Measurements from ENCODE around the gene NDST4. TPM values are rescaled to one million over a fixed set of nuclear protein-coding genes. Genes with fewer than 3 reads are reported as not detected.

The NDST4 gene
- total RNA-seq, 1 experiment from 2014 or later = not detected

- CTCF ChIA-PET = no interaction called here
- no peaks in the 10 kb centered on the region for H3K79me2 ChIP-seq (ENCODE audit: insufficient read depth, low read length)
- no peaks in the 10 kb centered on the region for H4K20me1 ChIP-seq (ENCODE audit: insufficient read depth)
- POLR2A ChIA-PET = no interaction called here
- H3K4me2 ChIP-seq (ENCODE audit: low read length) = no peak overlapping the region
- ATAC-seq (no peak), DNase-seq (ENCODE audit: low read depth, low spot score) (no peak)
- TF ChIP-seq EZH2 (IDR thresholded peaks at IDR 0.05) = no peak
- RAD21 ChIA-PET (ENCODE audit: low non-redundant PET in 1 of 2, low total read pairs in 2 of 2, uncharacterized antibody in 2 of 2, unreplicated experiment in 2 of 2) = no interaction called here
- no peak overlapping the region for H3K4me3 ChIP-seq (replicated peaks in 1 of 2; ENCODE audit: low read depth in 1 of 2, low read length in 2 of 2)
- intact Hi-C loops (cut with micrococcal nuclease) = no loop called here
- H3K36me3 ChIP-seq (ENCODE audit: control insufficient read depth in 1 of 2, insufficient read depth in 2 of 2, low read length in 2 of 2) = no peaks in the 10 kb centered on the region
- no TSS peak for BruUV-seq (replicated peaks)
- H3K9me2 ChIP-seq (ENCODE audit: insufficient read depth) = no peaks in the 10 kb centered on the region
- no peak overlapping the region for H3K27ac ChIP-seq (ENCODE audit: low read depth, low read length)
- no peaks in the 10 kb centered on the region for H3K9me3 ChIP-seq (ENCODE audit: control insufficient read depth in 1 of 2, insufficient read depth in 1 of 2, low read depth in 1 of 2, low read length in 2 of 2)
- H3K9ac ChIP-seq (ENCODE audit: low read length) = no peak overlapping the region
- H3K27me3 ChIP-seq (ENCODE audit: insufficient read depth, low read length) = no peaks in the 10 kb centered on the region
- H2AFZ ChIP-seq (ENCODE audit: low read depth, low read length, poor library complexity, severe bottlenecking) = no peak overlapping the region
- no peaks in the 10 kb centered on the region for H3K4me1 ChIP-seq (ENCODE audit: control insufficient read depth in 1 of 2, insufficient read depth in 2 of 2, low read length in 2 of 2)
Observed at GRCh38 chr4:115108850-115109249, 4.6 kb downstream of the NDST4 start.

- H3K4me3 ChIP-seq (replicated peaks in 1 of 2; ENCODE audit: low read depth in 1 of 2, low read length in 2 of 2) = no peak overlapping the region
- intact Hi-C loops (cut with micrococcal nuclease) = no loop called here
- H3K36me3 ChIP-seq (ENCODE audit: control insufficient read depth in 1 of 2, insufficient read depth in 2 of 2, low read length in 2 of 2) = no peaks in the 10 kb centered on the region
- BruUV-seq (replicated peaks) = no TSS peak
- TF ChIP-seq CBX3 (IDR thresholded peaks at IDR 0.05; ENCODE audit: low read depth) = no peak
- TF ChIP-seq EGR1 (IDR thresholded peaks at IDR 0.05; ENCODE audit: low read depth) = no peak
- no peak for TF ChIP-seq MAX (IDR thresholded peaks at IDR 0.05)
- no peak for TF ChIP-seq SP1 (IDR thresholded peaks at IDR 0.05; ENCODE audit: low read depth)
- TF ChIP-seq REST (IDR thresholded peaks at IDR 0.05; ENCODE audit: low read depth) = no peak
- TF ChIP-seq POLR2AphosphoS5 (IDR thresholded peaks at IDR 0.05; ENCODE audit: low read depth, low read length) = no peak
- no peak for TF ChIP-seq CEBPB (IDR thresholded peaks at IDR 0.05; ENCODE audit: low read depth)
- TF ChIP-seq ZFX (IDR thresholded peaks at IDR 0.05) = no peak
- no peak for TF ChIP-seq JUND (IDR thresholded peaks at IDR 0.05)
- no peak for TF ChIP-seq FOSL1 (IDR thresholded peaks at IDR 0.05; ENCODE audit: low read depth)
- no peak for TF ChIP-seq CTCF (IDR thresholded peaks at IDR 0.05 in 2 of 3, conservative IDR thresholded peaks at IDR 0.05 in 1 of 3; ENCODE audit: borderline replicate concordance in 1 of 3, insufficient read depth in 1 of 3, low read depth in 2 of 3, low read length in 2 of 3)
- TF ChIP-seq ZNF274 (IDR thresholded peaks at IDR 0.05; ENCODE audit: low read depth, low read length) = no peak
- no peak for TF ChIP-seq ELF1 (IDR thresholded peaks at IDR 0.05; ENCODE audit: borderline replicate concordance, low read depth)
- TF ChIP-seq EZH2 (IDR thresholded peaks at IDR 0.05) = no peak
- TF ChIP-seq YY1 (IDR thresholded peaks at IDR 0.05; ENCODE audit: extremely low read depth, insufficient replicate concordance, low read depth, low read length) = no peak
- no peak overlapping the region for H3K27ac ChIP-seq (ENCODE audit: low read depth, low read length)
- H2AFZ ChIP-seq (ENCODE audit: low read depth, low read length, poor library complexity, severe bottlenecking) = no peak overlapping the region
- H3K9me2 ChIP-seq (ENCODE audit: insufficient read depth) = no peaks in the 10 kb centered on the region
- ATAC-seq = no peak
- RAD21 ChIA-PET (ENCODE audit: low non-redundant PET in 1 of 2, low total read pairs in 2 of 2, uncharacterized antibody in 2 of 2, unreplicated experiment in 2 of 2) = no interaction called here
- H3K27me3 ChIP-seq (ENCODE audit: insufficient read depth, low read length) = no peaks in the 10 kb centered on the region
- H3K9ac ChIP-seq (ENCODE audit: low read length) = no peak overlapping the region
- DNase-seq (ENCODE audit: low read depth, low spot score) = no peak
- H3K4me1 ChIP-seq (ENCODE audit: control insufficient read depth in 1 of 2, insufficient read depth in 2 of 2, low read length in 2 of 2) = no peaks in the 10 kb centered on the region
- H4K20me1 ChIP-seq (ENCODE audit: insufficient read depth) = no peaks in the 10 kb centered on the region
- POLR2A ChIA-PET = no interaction called here
- H3K79me2 ChIP-seq (ENCODE audit: insufficient read depth, low read length) = no peaks in the 10 kb centered on the region
- H3K9me3 ChIP-seq (ENCODE audit: control insufficient read depth in 1 of 2, insufficient read depth in 1 of 2, low read depth in 1 of 2, low read length in 2 of 2) = no peaks in the 10 kb centered on the region
- no peak overlapping the region for H3K4me2 ChIP-seq (ENCODE audit: low read length)
- CTCF ChIA-PET = no interaction called here
Observed at GRCh38 chr4:115107411-115107810, 6.0 kb downstream of the NDST4 start.

All from HCT116 (cell line).